Measurements from ENCODE around the gene GPR42.
"Not testable (repeated sequence)": the region's sequence is repeated elsewhere in the genome, so short reads cannot be mapped to it uniquely, and the experiment has no call there.

Gene GPR42

GRCh38 chr19:35363711-35364425 lies 7.0 kb upstream of the GPR42 start:
- no peak for DNase-seq

- no peak for DNase-seq
Observed at GRCh38 chr19:35365303-35365702, 5.6 kb upstream of the GPR42 start.

- DNase-seq, result no peak
Observed at GRCh38 chr19:35368378-35368777, 2.5 kb upstream of the GPR42 start.

GRCh38 chr19:35369522-35369921 lies 1.3 kb upstream of the GPR42 start:
- no peak for DNase-seq

GRCh38 chr19:35373492-35373891 lies 2.6 kb downstream of the GPR42 start:
- no peak for DNase-seq

- DNase-seq, result not testable (repeated sequence)
Observed at GRCh38 chr19:35374031-35374430, 3.2 kb downstream of the GPR42 start.

- no peak for DNase-seq
Observed at GRCh38 chr19:35375505-35376307, 4.8 kb downstream of the GPR42 start.

- no peak for DNase-seq
Observed at GRCh38 chr19:35377656-35378055, 6.8 kb downstream of the GPR42 start.

GRCh38 chr19:35378356-35378755 lies 7.5 kb downstream of the GPR42 start:
- DNase-seq, result no peak

- not testable (repeated sequence) for DNase-seq
Observed at GRCh38 chr19:35379545-35379944, 8.7 kb downstream of the GPR42 start.

- no peak for DNase-seq
Observed at GRCh38 chr19:35379992-35380391, 9.1 kb downstream of the GPR42 start.

GRCh38 chr19:35380450-35381124 lies 9.7 kb downstream of the GPR42 start:
- DNase-seq, result no peak

- no peak for DNase-seq
Observed at GRCh38 chr19:35381318-35381717, 10.4 kb downstream of the GPR42 start.

GRCh38 chr19:35381926-35382325 lies 11.1 kb downstream of the GPR42 start:
- no peak for DNase-seq

GRCh38 chr19:35383536-35383935 lies 12.7 kb downstream of the GPR42 start:
- DNase-seq, result no peak

GRCh38 chr19:35388277-35389054 lies 17.6 kb downstream of the GPR42 start:
- DNase-seq, result no peak

- DNase-seq, result no peak
Observed at GRCh38 chr19:35389192-35389861, 18.5 kb downstream of the GPR42 start.

GRCh38 chr19:35392742-35393715 lies 22.2 kb downstream of the GPR42 start:
- DNase-seq, result no peak

- peak; percentile 53 for DNase-seq
Observed at GRCh38 chr19:35395382-35396199, 24.7 kb downstream of the GPR42 start.

- DNase-seq, result no peak
Observed at GRCh38 chr19:35396240-35396885, 25.5 kb downstream of the GPR42 start.
